Upper lobe of right lung (tissue), 1 donor: Measurements from ENCODE around the gene MXD3. TPM values are rescaled to one million over a fixed set of nuclear protein-coding genes. Genes with fewer than 3 reads are reported as not detected.

ENCODE experiments used
- ATAC-seq: fragments of 200-7000 bp; cut with Tn5 transposase; one replicate; pipeline ENCODE4 v1.9.1; 2020; ENCODE audit warnings: mild to moderate bottlenecking, moderate library complexity
- DNase-seq: peaks from one replicate; pipeline ENCODE4 v3.0.0-alpha.2; 2020
- H3K27ac ChIP-seq: fragments of 200-600 bp; one replicate; pipeline ENCODE4 v1.8.0; 2022
- H3K27me3 ChIP-seq: fragments of 200-600 bp; one replicate; pipeline ENCODE4 v1.8.0; 2022; ENCODE audit warnings: mild to moderate bottlenecking
- H3K36me3 ChIP-seq: fragments of 200-600 bp; one replicate; pipeline ENCODE4 v1.8.0; 2022
- H3K4me1 ChIP-seq: fragments of 200-600 bp; one replicate; pipeline ENCODE4 v1.8.0; 2022
- H3K4me3 ChIP-seq: fragments of 200-600 bp; one replicate; pipeline ENCODE4 v1.8.0; 2022; ENCODE audit warnings: mild to moderate bottlenecking
- H3K9me3 ChIP-seq: fragments of 200-600 bp; one replicate; pipeline ENCODE4 v1.8.0; 2022
- CTCF ChIP-seq: fragments of 200-600 bp; IDR thresholded peaks from one replicate; pipeline ENCODE4 v1.8.0; 2022; ENCODE audit warnings: antibody characterized with exemption
- intact Hi-C: fragments of 100-400 bp; cut with DNase I; formaldehyde crosslinking; loops from one replicate; pipeline ENCODE4 v1.11.0; 2022
- total RNA-seq: library from RNA; stranded (reverse); fragmentation: NEBNext Ultra II Directional; extraction: Animal tissue kit (Norgen Biotek cat#: 25700); gene quantifications from one replicate; pipeline ENCODE4 v1.2.1, GENCODE V29; 2021
- donor health status: DM: no; HTN: yes; CAD: no; lungs with severe emphysema.

The MXD3 gene
- total RNA-seq, 1 donor from 2014 or later = 10.1 TPM

DNA sequence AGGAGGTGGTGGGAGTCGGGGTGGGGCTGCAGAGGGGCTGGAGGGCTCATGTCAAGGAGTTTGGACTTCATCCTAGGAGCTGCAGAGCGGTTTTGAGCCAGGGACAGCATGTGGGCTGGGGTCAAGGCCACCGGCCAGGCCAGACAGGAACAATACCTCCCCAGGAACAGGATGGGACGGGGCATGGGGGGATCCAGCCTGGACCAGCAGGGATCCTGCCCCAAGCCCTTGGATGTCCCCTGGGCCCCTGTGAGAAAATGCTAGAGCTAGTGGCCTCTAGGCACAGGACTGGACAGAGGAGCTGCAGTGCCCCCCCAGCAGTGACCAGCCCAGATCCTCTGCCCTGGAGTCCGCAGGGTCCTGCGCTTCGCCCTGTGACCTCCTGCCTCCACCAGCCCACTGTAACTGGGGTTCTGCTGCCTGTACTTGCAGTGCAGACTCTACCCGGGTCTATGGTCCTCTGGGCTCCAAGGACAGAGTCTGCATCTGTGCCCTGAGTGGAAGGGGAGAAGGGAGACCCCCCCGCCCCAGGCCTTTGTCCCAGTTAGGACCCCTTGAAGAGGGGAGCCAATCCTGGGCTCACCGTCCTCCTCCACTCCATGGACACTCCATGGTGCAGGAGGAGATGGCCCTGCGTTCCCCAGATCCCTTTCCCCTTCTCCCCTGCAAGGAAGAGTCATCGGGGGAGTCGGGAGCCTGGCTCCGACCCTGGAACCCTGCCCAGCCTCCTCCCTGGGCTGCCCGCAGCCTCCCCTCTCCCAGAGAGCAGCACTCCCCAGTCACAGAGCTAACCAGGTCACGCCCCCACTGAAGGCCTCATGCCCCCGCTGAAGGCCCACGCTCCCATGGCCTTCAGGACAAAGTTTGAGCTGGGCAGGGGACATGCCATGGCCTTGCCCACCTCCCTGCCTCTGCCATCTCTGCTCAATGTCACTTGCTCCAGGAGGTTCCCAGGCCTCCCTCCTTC is 3.0 kb upstream of the MXD3 start:
- no peak for ATAC-seq
- no peak overlapping the region for H3K4me3 ChIP-seq
- no peak overlapping the region for H3K27ac ChIP-seq
- DNase-seq = peak; percentile 59
- H3K27me3 ChIP-seq = no peaks in the 10 kb centered on the region
- no peak for TF ChIP-seq CTCF
- H3K9me3 ChIP-seq = no peaks in the 10 kb centered on the region
- intact Hi-C loops = no loop called here
- no peaks in the 10 kb centered on the region for H3K36me3 ChIP-seq
- H3K4me1 ChIP-seq = peaks cover 22% of the 10 kb centered on the region

DNA sequence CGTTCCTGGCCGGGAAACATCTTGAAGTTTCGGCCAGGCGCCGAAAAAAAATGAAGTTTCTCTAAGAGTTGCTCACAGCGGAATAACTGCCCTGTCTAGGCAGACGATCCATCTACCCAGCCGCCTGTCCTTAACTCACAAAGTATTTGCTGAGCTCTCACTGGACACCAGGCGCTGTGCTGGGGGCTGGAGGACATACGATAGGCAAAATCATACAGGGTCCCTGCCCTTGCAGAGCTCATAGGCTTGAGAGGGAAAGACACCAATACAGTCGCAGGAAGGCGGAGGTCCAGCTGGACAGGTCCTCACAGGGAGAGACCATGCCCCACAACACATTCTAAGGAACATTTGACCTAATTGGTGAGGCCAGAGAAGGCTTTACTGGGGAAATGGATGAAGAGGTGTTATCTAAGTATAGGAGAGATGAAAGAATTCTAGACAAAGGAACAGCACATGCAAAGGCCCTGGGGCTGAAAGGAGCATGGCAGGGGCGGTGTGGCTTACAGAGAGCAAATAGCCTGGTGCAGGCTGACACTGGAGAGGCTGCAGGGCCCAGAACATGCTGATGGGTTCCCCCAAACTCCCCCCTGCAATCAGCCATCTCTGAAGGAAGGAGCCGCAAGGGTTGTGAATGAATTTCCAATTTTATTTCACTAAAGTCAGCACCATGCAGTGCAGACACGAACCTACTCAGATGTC is 2.0 kb upstream of the MXD3 start:
- intact Hi-C loops = no loop called here

GRCh38 chr5:177312649-177313181 is 1.0 kb upstream of the MXD3 start:
- Histone ChIP-seq H3K9me3 (no peaks in the 10 kb centered on the region), H3K27ac (no peak overlapping the region), H3K27me3 (no peaks in the 10 kb centered on the region), H3K36me3 (no peaks in the 10 kb centered on the region), H3K4me3 (peak overlapping the region; percentile 52), H3K4me1 (peaks cover 23% of the 10 kb centered on the region)
- intact Hi-C loops = no loop called here
- ATAC-seq (no peak), DNase-seq (no peak)
- TF ChIP-seq CTCF = no peak

More for the DNA sequence above, 2.0 kb upstream of the MXD3 start:
- no peaks in the 10 kb centered on the region for H3K9me3 ChIP-seq
- peaks cover 22% of the 10 kb centered on the region for H3K4me1 ChIP-seq
- H3K27ac ChIP-seq = no peak overlapping the region
- H3K27me3 ChIP-seq = no peaks in the 10 kb centered on the region
- no peak for TF ChIP-seq CTCF
- DNase-seq = no peak
- no peak for ATAC-seq
- no peaks in the 10 kb centered on the region for H3K36me3 ChIP-seq
- no peak overlapping the region for H3K4me3 ChIP-seq

- H3K4me1 ChIP-seq = peaks cover 36% of the 10 kb centered on the region
- no peak for DNase-seq
- peak overlapping the region; percentile 52 for H3K4me3 ChIP-seq
- peak; percentile 0 for ATAC-seq
- no peaks in the 10 kb centered on the region for H3K27me3 ChIP-seq
- peaks cover 11% of the 10 kb centered on the region for H3K36me3 ChIP-seq
- H3K27ac ChIP-seq = no peak overlapping the region
- no peak for TF ChIP-seq CTCF
- H3K9me3 ChIP-seq = no peaks in the 10 kb centered on the region
- intact Hi-C loops = no loop called here
These were observed 341 bp downstream of the MXD3 start for GRCh38 chr5:177311392-177311722.

GRCh38 chr5:177310757-177311391 is 824 bp downstream of the MXD3 start:
- peaks cover 16% of the 10 kb centered on the region for H3K36me3 ChIP-seq
- intact Hi-C loops = no loop called here
- DNase-seq = no peak
- H3K9me3 ChIP-seq = no peaks in the 10 kb centered on the region
- no peak overlapping the region for H3K27ac ChIP-seq
- no peak for TF ChIP-seq CTCF
- H3K4me3 ChIP-seq = peak overlapping the region; percentile 52
- H3K27me3 ChIP-seq = no peaks in the 10 kb centered on the region
- ATAC-seq = no peak
- H3K4me1 ChIP-seq = peaks cover 37% of the 10 kb centered on the region
